Measurements from ENCODE around the gene FXYD6.

- TF ChIP-seq REST (IDR thresholded peaks at IDR 0.05; ENCODE audit: low read depth) (no peak), TCF12 (IDR thresholded peaks at IDR 0.05; ENCODE audit: low read depth) (no peak)
Observed at GRCh38 chr11:117909611-117910382, 33.3 kb upstream of the FXYD6 start.

Data from Ishikawa (cell line).